Measurements from ENCODE around the gene SEPHS2. TPM values are rescaled to one million over a fixed set of nuclear protein-coding genes. Genes with fewer than 3 reads are reported as not detected.

The SEPHS2 gene
- total and polyA plus RNA-seq, 7 donors = 25.0 to 213 (median 32.3) TPM

DNA sequence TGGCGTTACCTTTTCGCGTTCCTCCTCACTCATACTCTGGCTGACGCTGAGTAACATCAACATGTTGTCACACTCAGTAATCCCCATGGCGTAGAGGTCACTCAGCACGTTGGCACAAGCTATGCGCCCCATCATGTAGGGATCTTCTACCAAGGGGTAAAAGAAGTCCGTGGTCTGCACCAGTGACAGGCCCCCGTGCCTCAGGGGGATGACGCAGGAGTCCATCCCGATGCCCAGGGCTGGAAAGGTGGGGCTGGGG lies 596 bp downstream of the SEPHS2 start:
- TF ChIP-seq EP300 (IDR thresholded peaks at IDR 0.05) (no peak), POLR2AphosphoS5 (IDR thresholded peaks at IDR 0.05) (no peak), CTCF (IDR thresholded peaks at IDR 0.05) (no peak), POLR2A (IDR thresholded peaks at IDR 0.05) (no peak)
- Histone ChIP-seq H3K4me1 (peaks cover 0 to 22% (median 14%) of the 10 kb centered on the region in 4 donors), H3K27me3 (no peaks in the 10 kb centered on the region), H3K27ac (peak overlapping the region; percentile 90 to 99 (median 96)), H3K36me3 (peaks cover 0 to 19% (median 0%) of the 10 kb centered on the region in 4 donors), H3K4me3 (peak overlapping the region; percentile 69 to 99 (median 80)), H3K9me3 (no peaks in the 10 kb centered on the region)
- 11 to 34% methylated on average over 11 of the region's 11 CpGs for WGBS, 2 donors
- DNase-seq = no peak
- intact Hi-C loops (cut with DNase I) = loop anchor here (5.0 kb wide), 1 partner anchor 82 kb away; the partner anchor contains the start of gene ZNF768

DNA sequence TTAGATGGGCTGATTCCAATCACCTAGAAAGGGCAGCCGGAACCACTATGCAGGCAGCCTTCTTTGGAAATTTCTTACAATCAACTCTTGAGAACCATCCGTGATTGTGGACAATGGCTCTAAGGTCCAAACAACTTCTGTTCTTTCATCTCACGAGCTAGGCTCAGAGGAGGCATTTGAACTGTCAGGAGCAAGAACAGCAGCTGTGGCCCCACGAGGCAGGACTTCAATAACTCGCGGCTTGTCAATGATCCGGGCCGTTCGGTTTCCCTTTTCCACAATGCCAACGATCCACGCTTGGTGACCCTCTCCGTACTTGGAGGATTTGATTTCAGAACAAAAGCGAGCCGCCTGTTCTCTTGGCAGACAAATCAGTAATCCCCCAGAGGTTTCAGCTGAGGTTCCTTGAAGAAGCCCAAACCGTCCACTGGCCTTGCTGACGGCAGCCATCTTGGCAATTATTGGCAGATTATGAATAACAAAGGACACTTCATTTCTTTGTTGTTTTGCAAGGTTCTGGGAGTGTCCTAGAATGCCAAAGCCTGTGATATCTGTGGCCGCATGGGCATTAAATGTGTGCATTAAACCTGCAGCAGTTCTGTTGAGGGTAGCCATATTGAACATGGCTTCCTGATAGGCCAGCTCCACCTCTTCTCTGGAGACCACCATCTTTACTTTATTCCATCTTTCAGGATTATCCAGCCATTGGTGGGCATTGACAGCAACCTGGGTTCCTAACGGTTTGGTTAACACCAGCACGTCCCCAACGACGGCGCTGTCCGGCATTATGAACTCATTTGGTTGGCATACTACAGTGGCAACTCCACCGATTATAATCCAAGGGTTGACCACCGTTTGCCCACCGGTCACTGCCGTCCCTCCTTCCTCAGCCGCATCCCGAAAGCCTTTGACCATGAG lies 1.2 kb downstream of the SEPHS2 start:
- Histone ChIP-seq H3K27ac (peak overlapping the region; percentile 90 to 99 (median 96)), H3K4me3 (peak overlapping the region; percentile 69 to 99 (median 80)), H3K9me3 (no peaks in the 10 kb centered on the region), H3K4me1 (peaks cover 0 to 22% (median 14%) of the 10 kb centered on the region in 4 donors), H3K36me3 (peaks cover 0 to 19% (median 0%) of the 10 kb centered on the region in 4 donors), H3K27me3 (no peaks in the 10 kb centered on the region)
- TF ChIP-seq POLR2AphosphoS5 (IDR thresholded peaks at IDR 0.05) = no peak
- TF ChIP-seq POLR2A (IDR thresholded peaks at IDR 0.05) = no peak
- no peak for TF ChIP-seq CTCF (IDR thresholded peaks at IDR 0.05)
- no peak for TF ChIP-seq EP300 (IDR thresholded peaks at IDR 0.05)
- intact Hi-C loops (cut with DNase I) = loop anchor here (5.0 kb wide), 1 partner anchor 83 kb away; the partner anchor contains the start of gene ZNF768
- no peak for DNase-seq
- 82 to 94% methylated on average over 29 of the region's 29 CpGs for WGBS, 2 donors

GRCh38 chr16:30443631-30444030 lies 2.0 kb downstream of the SEPHS2 start:
- 90 to 93% methylated on average over 2 of the region's 2 CpGs for WGBS, 2 donors
- no peak for DNase-seq
- TF ChIP-seq EP300 (IDR thresholded peaks at IDR 0.05) (no peak), CTCF (IDR thresholded peaks at IDR 0.05) (no peak), POLR2AphosphoS5 (IDR thresholded peaks at IDR 0.05) (no peak), POLR2A (IDR thresholded peaks at IDR 0.05) (no peak)
- H3K27me3 ChIP-seq = no peaks in the 10 kb centered on the region
- peaks cover 0 to 19% (median 0%) of the 10 kb centered on the region in 4 donors for H3K36me3 ChIP-seq
- intact Hi-C loops (cut with DNase I) = no loop called here
- H3K4me3 ChIP-seq = no peak overlapping the region
- peaks cover 0 to 22% (median 14%) of the 10 kb centered on the region in 4 donors for H3K4me1 ChIP-seq
- H3K9me3 ChIP-seq = no peaks in the 10 kb centered on the region
- no peak overlapping the region for H3K27ac ChIP-seq

- H3K4me1 ChIP-seq = peaks cover 0 to 15% (median 9%) of the 10 kb centered on the region in 4 donors
- H3K36me3 ChIP-seq = peaks cover 0 to 19% (median 0%) of the 10 kb centered on the region in 4 donors
- intact Hi-C loops (cut with DNase I) = no loop called here
- no peak for TF ChIP-seq POLR2AphosphoS5 (IDR thresholded peaks at IDR 0.05)
- TF ChIP-seq EP300 (IDR thresholded peaks at IDR 0.05) = no peak
- TF ChIP-seq CTCF (IDR thresholded peaks at IDR 0.05) = no peak
- TF ChIP-seq POLR2A (IDR thresholded peaks at IDR 0.05) = no peak
- no peaks in the 10 kb centered on the region for H3K9me3 ChIP-seq
- WGBS, 2 donors = 53 to 63% methylated on average over 6 of the region's 6 CpGs
- H3K27ac ChIP-seq = no peak overlapping the region
- H3K27me3 ChIP-seq = no peaks in the 10 kb centered on the region
- DNase-seq = no peak
- H3K4me3 ChIP-seq = no peak overlapping the region
These were observed 5.8 kb downstream of the SEPHS2 start for GRCh38 chr16:30439720-30440348.
